ENCODE data around the gene AGTRAP.

The AGTRAP gene

DNA sequence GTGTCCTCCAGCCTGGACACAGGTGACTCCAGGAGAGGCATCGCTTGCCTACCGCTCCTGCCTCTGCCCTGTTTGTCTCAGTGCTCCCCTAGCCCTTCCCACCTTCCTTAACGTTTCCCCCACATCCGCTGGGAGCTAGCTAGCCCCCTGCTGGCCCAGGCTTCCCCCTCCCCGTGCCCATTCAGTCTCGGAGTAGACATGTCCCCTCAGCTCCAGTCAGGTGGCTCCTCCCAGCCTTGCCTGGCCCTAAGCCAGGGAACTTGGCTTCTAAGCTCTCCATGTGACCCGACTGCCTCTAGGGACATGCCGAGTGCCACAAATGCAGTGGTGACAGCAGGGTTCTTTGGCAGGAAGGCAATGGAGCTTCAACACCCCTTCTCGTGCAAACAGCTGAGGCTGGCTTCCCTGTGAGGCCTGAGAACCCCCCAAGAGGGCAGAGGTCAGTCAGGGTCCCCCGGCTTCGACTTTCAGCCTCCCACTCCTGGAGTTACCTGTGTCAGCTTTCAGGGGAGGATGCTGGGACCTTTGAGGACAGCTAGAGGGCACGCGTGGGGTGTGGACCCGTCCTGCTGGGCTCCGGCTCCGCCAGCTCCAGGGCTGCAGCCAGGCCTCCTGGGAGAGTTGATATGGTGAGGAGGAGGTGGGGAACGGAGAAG, 28.2 kb upstream of the AGTRAP start:
- no peak for DNase-seq (ENCODE audit: low spot score)
- TF ChIP-seq, protein P1, sequence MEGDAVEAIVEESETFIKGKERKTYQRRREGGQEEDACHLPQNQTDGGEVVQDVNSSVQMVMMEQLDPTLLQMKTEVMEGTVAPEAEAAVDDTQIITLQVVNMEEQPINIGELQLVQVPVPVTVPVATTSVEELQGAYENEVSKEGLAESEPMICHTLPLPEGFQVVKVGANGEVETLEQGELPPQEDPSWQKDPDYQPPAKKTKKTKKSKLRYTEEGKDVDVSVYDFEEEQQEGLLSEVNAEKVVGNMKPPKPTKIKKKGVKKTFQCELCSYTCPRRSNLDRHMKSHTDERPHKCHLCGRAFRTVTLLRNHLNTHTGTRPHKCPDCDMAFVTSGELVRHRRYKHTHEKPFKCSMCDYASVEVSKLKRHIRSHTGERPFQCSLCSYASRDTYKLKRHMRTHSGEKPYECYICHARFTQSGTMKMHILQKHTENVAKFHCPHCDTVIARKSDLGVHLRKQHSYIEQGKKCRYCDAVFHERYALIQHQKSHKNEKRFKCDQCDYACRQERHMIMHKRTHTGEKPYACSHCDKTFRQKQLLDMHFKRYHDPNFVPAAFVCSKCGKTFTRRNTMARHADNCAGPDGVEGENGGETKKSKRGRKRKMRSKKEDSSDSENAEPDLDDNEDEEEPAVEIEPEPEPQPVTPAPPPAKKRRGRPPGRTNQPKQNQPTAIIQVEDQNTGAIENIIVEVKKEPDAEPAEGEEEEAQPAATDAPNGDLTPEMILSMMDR (IDR thresholded peaks at IDR 0.05; ENCODE audit: extremely low read depth, missing control alignments): no peak

DNA sequence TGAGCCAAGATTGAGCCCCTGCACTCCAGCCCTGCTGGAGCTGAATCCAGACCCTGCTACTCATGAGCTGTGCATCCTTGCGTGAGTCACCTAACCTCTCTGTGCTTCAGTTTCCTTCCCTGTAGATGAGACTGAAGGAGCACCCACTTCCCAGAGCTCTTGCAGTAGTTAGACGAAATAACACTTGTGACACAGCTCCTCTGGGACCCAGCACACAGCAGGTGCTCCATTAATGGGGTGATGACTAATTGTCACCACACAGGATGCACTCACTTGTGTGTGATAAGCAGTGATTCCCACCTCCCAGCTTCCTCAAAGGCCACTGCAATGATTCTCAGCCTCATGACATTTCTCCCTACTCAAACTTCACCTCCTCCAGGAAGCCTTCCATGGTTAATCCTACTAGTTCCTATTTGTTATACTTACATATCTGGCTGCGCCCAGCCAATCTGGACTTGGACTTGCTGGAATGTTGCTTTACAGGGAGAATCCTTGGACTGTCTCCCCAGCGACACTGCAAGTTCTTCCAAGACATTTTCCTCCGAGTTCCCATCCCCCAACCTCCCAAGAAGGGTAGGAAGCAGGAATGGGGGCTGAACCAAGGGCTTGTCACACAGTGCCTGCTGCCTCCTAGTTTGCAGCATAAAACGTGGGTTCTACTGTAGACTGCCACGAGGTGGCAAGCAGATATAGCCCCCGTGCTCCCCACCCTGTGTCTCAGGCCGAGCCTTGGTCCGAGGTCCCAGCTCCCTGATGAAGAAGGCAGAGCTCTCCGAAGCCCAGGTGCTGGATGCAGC, 27.2 kb upstream of the AGTRAP start:
- DNase-seq (ENCODE audit: low spot score): no peak
- TF ChIP-seq, protein P1 (IDR thresholded peaks at IDR 0.05; ENCODE audit: extremely low read depth, missing control alignments): no peak

DNA sequence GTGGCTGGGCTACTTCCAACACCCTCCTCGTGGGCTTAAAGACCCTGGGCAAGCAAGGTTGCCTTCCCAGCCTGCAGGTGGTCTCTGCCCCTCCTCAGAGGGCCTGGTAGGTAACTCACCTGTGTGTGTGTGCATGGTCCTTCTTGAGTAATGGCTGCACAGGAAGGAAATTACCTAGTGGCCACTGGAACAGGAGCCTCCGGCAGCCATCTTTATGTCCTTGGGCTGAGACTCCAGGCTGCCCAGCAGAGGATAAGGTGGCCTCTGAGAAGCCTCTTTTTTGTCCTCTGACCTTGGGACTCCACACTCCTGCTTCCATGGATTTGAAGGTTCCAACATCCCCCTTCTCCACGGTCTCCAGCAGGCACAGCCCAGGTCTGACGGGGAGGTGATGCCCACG, 24.4 kb upstream of the AGTRAP start:
- DNase-seq (ENCODE audit: low spot score): no peak
- TF ChIP-seq, protein P1 (IDR thresholded peaks at IDR 0.05; ENCODE audit: extremely low read depth, missing control alignments): no peak

DNA sequence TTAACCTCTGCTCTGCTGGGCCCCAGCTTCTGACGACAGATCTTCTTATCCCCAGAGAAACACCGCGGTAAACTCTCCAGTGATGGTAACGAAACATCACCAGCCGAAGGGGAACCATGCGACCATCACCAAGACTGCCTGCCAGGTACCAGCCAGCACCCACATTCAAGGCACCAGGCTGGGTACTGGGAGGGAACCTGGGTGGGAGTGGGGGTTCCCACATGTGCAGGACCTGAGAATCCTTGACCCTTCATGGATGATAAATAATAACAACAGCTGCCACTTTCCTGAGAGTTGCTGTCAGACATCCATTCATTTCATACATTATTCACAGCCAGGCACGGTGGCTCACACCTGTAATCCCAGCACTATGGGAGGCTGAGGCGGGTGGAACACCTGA, 23.7 kb upstream of the AGTRAP start:
- TF ChIP-seq, protein P1 (IDR thresholded peaks at IDR 0.05; ENCODE audit: extremely low read depth, missing control alignments): no peak
- DNase-seq (ENCODE audit: low spot score): no peak

DNA sequence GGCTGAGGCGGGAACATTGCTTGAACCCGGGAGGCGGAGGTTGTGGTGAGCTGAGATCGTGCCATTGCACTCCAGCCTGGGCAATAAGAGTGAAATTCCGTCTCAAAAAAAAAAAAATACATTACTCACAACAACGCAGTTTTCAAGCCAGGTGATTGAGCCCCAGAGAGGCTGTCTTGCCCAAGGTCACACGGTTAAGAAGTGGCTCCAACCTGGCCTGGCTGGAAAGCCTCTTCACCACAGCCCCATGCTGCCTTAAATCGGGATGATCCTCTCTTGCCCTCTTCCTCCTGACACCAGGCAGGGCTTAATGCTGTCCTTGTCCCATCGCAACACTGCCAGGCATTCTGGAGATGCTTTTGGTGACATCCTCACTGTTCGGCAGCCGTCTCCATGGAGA, 22.8 kb upstream of the AGTRAP start:
- no peak for DNase-seq (ENCODE audit: low spot score)
- TF ChIP-seq, protein P1 (IDR thresholded peaks at IDR 0.05; ENCODE audit: extremely low read depth, missing control alignments): no peak

DNA sequence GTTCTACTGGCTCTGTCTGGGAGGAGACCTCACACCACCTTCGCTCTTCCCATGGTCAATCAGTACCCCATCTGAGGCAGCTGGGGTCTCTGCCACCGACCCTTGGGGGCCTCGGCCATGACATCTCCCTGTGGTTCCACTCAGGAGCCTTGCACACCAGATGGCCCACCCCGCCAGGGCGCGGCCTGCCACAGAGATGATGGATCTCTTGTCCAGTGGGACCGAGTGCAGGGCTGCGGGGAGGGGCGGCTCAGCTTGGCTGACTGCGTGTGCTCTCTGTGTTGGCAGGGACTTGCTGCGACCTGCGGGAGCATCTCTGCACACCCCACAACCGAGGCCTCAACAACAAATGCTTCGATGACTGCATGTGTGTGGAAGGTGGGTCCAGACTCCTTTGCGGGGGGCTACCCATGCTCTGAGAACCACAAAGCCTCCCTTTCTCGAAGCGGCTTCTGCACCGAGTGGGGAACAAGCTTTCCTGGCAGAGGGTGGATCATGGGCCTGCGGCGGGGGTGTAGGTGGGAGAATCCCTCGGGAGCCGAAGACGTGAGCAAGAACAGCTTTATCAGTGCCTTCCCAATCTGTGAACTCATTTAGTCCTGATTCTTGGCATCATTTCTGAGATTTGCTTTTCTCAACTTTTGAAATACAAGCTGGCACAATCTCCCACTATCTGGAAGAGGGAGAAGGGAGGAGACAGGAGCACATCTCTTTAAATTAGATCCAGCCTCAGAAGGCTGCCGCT, 20.9 kb upstream of the AGTRAP start:
- no peak for DNase-seq (ENCODE audit: low spot score)
- TF ChIP-seq, protein P1 (IDR thresholded peaks at IDR 0.05; ENCODE audit: extremely low read depth, missing control alignments): no peak

All from GM20000 (cell line).